HT1080 (cell line): ENCODE measurements around the gene RNF168. TPM values are rescaled to one million over a fixed set of nuclear protein-coding genes. Genes with fewer than 3 reads are reported as not detected.
"Not testable (repeated sequence)": the region's sequence is repeated elsewhere in the genome, so short reads cannot be mapped to it uniquely, and the experiment has no call there.

Source experiments
- DNase-seq: peaks from one replicate; pipeline ENCODE4 v3.0.0-alpha.2; 2015; ENCODE audit warnings: low read depth
- total RNA-seq: library from RNA; depleted of rRNA; stranded (reverse); fragments of >200 nt; shearing (Covaris generic); gene quantifications from 2 replicates; pipeline ENCODE4 v1.2.3, GENCODE V29; 2014

The RNF168 gene
- total RNA-seq, 1 experiment from 2014 or later: 25.0 TPM

- peak; percentile 20 for DNase-seq
Observed at GRCh38 chr3:196471551-196471950, 32.0 kb downstream of the RNF168 start.

GRCh38 chr3:196470182-196470581 is 33.4 kb downstream of the RNF168 start:
- DNase-seq: not testable (repeated sequence)

GRCh38 chr3:196463804-196464203 is 39.8 kb downstream of the RNF168 start:
- no peak for DNase-seq

GRCh38 chr3:196463478-196463756 is 40.2 kb downstream of the RNF168 start:
- no peak for DNase-seq

GRCh38 chr3:196462680-196463477 is 40.7 kb downstream of the RNF168 start:
- not testable (repeated sequence) for DNase-seq

GRCh38 chr3:196458063-196458462 is 45.5 kb downstream of the RNF168 start:
- DNase-seq: no peak

GRCh38 chr3:196457470-196457869 is 46.1 kb downstream of the RNF168 start:
- DNase-seq: not testable (repeated sequence)

GRCh38 chr3:196454935-196455334 is 48.6 kb downstream of the RNF168 start:
- no peak for DNase-seq

GRCh38 chr3:196445391-196445790 is 58.2 kb downstream of the RNF168 start:
- DNase-seq: peak; percentile 38

GRCh38 chr3:196444500-196444894 is 59.1 kb downstream of the RNF168 start:
- no peak for DNase-seq

GRCh38 chr3:196440696-196441095 is 62.9 kb downstream of the RNF168 start:
- no peak for DNase-seq

- no peak for DNase-seq
Observed at GRCh38 chr3:196440041-196440537, 63.5 kb downstream of the RNF168 start.

GRCh38 chr3:196432137-196432879 is 71.3 kb downstream of the RNF168 start, which contains the start of gene UBXN7:
Gene UBXN7 (minus strand): TSS chr3:196432427. CDS start chr3:196432399, 28 bp downstream.
- peak; percentile 93 for DNase-seq

- DNase-seq: peak; percentile 66
Observed at GRCh38 chr3:196431181-196432136, 72.1 kb downstream of the RNF168 start.

- DNase-seq: no peak
Observed at GRCh38 chr3:196428041-196428440, 75.5 kb downstream of the RNF168 start.

- not testable (repeated sequence) for DNase-seq
Observed at GRCh38 chr3:196424421-196424820, 79.1 kb downstream of the RNF168 start.

- no peak for DNase-seq
Observed at GRCh38 chr3:196423044-196423781, 80.4 kb downstream of the RNF168 start.

- not testable (repeated sequence) for DNase-seq
Observed at GRCh38 chr3:196421668-196422067, 81.9 kb downstream of the RNF168 start.

- DNase-seq: no peak
Observed at GRCh38 chr3:196419386-196419785, 84.2 kb downstream of the RNF168 start.
